Measurements from ENCODE around the gene CRB3. TPM values are rescaled to one million over a fixed set of nuclear protein-coding genes. Genes with fewer than 3 reads are reported as not detected.

The CRB3 gene
- total and polyA plus RNA-seq, 2 donors (not counting 3 experiments of a cell fraction or from before 2014, with no cell fraction given): not detected

GRCh38 chr19:6448045-6448444 is 16.0 kb upstream of the CRB3 start:
- no peaks in the 10 kb centered on the region for H3K27me3 ChIP-seq (ENCODE audit: control insufficient read depth in 2 of 2, insufficient read depth in 2 of 2, low read length in 2 of 2)
- no peaks in the 10 kb centered on the region for H3K79me2 ChIP-seq (ENCODE audit: control insufficient read depth, insufficient read depth, low read length)
- no peak overlapping the region for H3K4me2 ChIP-seq (ENCODE audit: insufficient read depth, low read length)
- no peak overlapping the region for H2AFZ ChIP-seq (ENCODE audit: low read depth, low read length)
- H3K9me1 ChIP-seq (replicated peaks; ENCODE audit: control insufficient read depth, extremely low read depth, insufficient read depth, low read length): no peaks in the 10 kb centered on the region
- no peak for TF ChIP-seq FOS (IDR thresholded peaks at IDR 0.05; ENCODE audit: borderline replicate concordance, insufficient read depth, low read length)
- no peak for TF ChIP-seq POLR2AphosphoS5 (IDR thresholded peaks at IDR 0.05; ENCODE audit: insufficient read depth, low read depth, low read length)
- no peak for TF ChIP-seq MYC (IDR thresholded peaks at IDR 0.05; ENCODE audit: low read depth, low read length)
- TF ChIP-seq CTCF (IDR thresholded peaks at IDR 0.05; ENCODE audit: extremely low read depth in 1 of 2, insufficient read depth in 1 of 2, low read depth in 1 of 2, low read length in 2 of 2): no peak
- TF ChIP-seq MAX (IDR thresholded peaks at IDR 0.05; ENCODE audit: insufficient read depth, insufficient read length): no peak
- no peak for TF ChIP-seq EZH2 (IDR thresholded peaks at IDR 0.05; ENCODE audit: borderline replicate concordance, low read depth, low read length, severe bottlenecking)
- no peak for TF ChIP-seq POLR2A (IDR thresholded peaks at IDR 0.05; ENCODE audit: low read depth, low read length)
- no peak for TF ChIP-seq GATA2 (IDR thresholded peaks at IDR 0.05; ENCODE audit: insufficient read depth, insufficient read length, low read depth, low read length)
- no peak for TF ChIP-seq JUN (IDR thresholded peaks at IDR 0.05; ENCODE audit: borderline replicate concordance, insufficient read depth, insufficient read length, low read depth)
- no peak overlapping the region for H3K4me3 ChIP-seq (replicated peaks in 1 of 3; ENCODE audit: insufficient read depth in 1 of 3, low read depth in 1 of 3, low read length in 3 of 3)
- FAIRE-seq: no peak
- no peak for DNase-seq (ENCODE audit: low read depth, low spot score)
- CTCF ChIA-PET: interaction anchor here (1.0 kb wide), 1 partner anchor 15 kb away, joined by 3 read pairs; no protein-coding TSS in a partner anchor
- H3K9me3 ChIP-seq (replicated peaks; ENCODE audit: control insufficient read depth, insufficient read depth, low read length): no peaks in the 10 kb centered on the region
- H3K4me1 ChIP-seq (ENCODE audit: control insufficient read depth, extremely low read depth, insufficient read depth, low read length): no peaks in the 10 kb centered on the region
- no peak overlapping the region for H3K9ac ChIP-seq (replicated peaks; ENCODE audit: extremely low read depth, insufficient read depth, low read length)
- dilution Hi-C loops (cut with MboI; ENCODE audit: extremely low pct_ligation_motif_present, low sequenced_read_pairs): no loop called here
- POLR2A ChIA-PET: no interaction called here
- intact Hi-C loops (cut with micrococcal nuclease): no loop called here
- no peaks in the 10 kb centered on the region for H4K20me1 ChIP-seq (replicated peaks; ENCODE audit: control insufficient read depth, extremely low read depth, insufficient read depth, low read length)
- BruUV-seq (replicated peaks): no TSS peak
- no peaks in the 10 kb centered on the region for H3K36me3 ChIP-seq (ENCODE audit: control insufficient read depth in 2 of 2, extremely low read depth in 1 of 2, insufficient read depth in 2 of 2, low read length in 2 of 2)
- H3K27ac ChIP-seq (ENCODE audit: insufficient read depth, low read depth, low read length): no peak overlapping the region

Measured in endothelial cell of umbilical vein (primary cell).